ENCODE data around the gene CLIP1. TPM values are rescaled to one million over a fixed set of nuclear protein-coding genes. Genes with fewer than 3 reads are reported as not detected.

Gene CLIP1
- total and polyA plus RNA-seq, 2 of the 8 experiments (the other 6 are each of a cell fraction or from before 2014, with no cell fraction given) = 19.0 to 27.6 TPM

- Histone ChIP-seq H3K36me3 (ENCODE audit: control insufficient read depth in 2 of 4, insufficient read depth in 4 of 4, low read length in 3 of 4) (peaks cover 0 to 2% (median 0%) of the 10 kb centered on the region in 4 experiments; a peak in 1 of 8 replicates), H2BK5ac (ENCODE audit: low read depth, low read length) (no peak overlapping the region), H4K5ac (ENCODE audit: insufficient read length, low read depth, low read length) (no peak overlapping the region), H3K79me2 (ENCODE audit: control insufficient read depth in 1 of 2, insufficient read depth in 2 of 2, low read length in 2 of 2) (no peaks in the 10 kb centered on the region), H2AK5ac (ENCODE audit: low read depth, low read length) (no peak overlapping the region), H2BK20ac (ENCODE audit: low read length) (no peak overlapping the region), H4K8ac (ENCODE audit: extremely low read depth, insufficient read depth, low read length) (no peak overlapping the region), H2AFZ (ENCODE audit: low read length) (no peak overlapping the region), H3K23ac (ENCODE audit: insufficient read length) (no peak overlapping the region), H3K79me1 (ENCODE audit: low read depth, low read length) (no peaks in the 10 kb centered on the region; the same call in 1 of the 2 replicates), H3K4me2 (ENCODE audit: insufficient read depth in 1 of 2, low read depth in 2 of 2, low read length in 2 of 2) (no peak overlapping the region), H2BK15ac (ENCODE audit: low read length) (no peak overlapping the region), H3K14ac (ENCODE audit: insufficient read length) (no peak overlapping the region), H3K27me3 (replicated peaks in 1 of 4; ENCODE audit: control insufficient read depth in 3 of 4, extremely low read depth in 1 of 4, insufficient read depth in 3 of 4, low read length in 3 of 4) (no peaks in the 10 kb centered on the region), H3K9ac (replicated peaks in 1 of 4; ENCODE audit: extremely low read depth in 1 of 4, low read depth in 3 of 4, low read length in 3 of 4) (no peak overlapping the region), H3K4me3 (ENCODE audit: extremely low read depth in 1 of 4, insufficient read depth in 2 of 4, low read depth in 3 of 4, low read length in 4 of 4) (no peak overlapping the region), H3K18ac (ENCODE audit: extremely low read depth, low read length) (no peak overlapping the region), H3K23me2 (ENCODE audit: low read depth, low read length) (0 out of 2 replicates have a peak, but pooled peaks cover 2% of the 10 kb centered on the region), H2BK120ac (replicated peaks; ENCODE audit: low read depth, low read length) (no peak overlapping the region), H2BK12ac (ENCODE audit: low read depth, low read length) (no peak overlapping the region), H4K91ac (replicated peaks; ENCODE audit: insufficient read length, low read length) (no peak overlapping the region), H4K20me1 (replicated peaks in 1 of 2; ENCODE audit: control insufficient read depth in 1 of 2, insufficient read depth in 2 of 2, low read length in 2 of 2) (no peaks in the 10 kb centered on the region), H3K56ac (replicated peaks; ENCODE audit: insufficient read length, low read depth, low read length) (no peak overlapping the region), H3K9me3 (ENCODE audit: insufficient read depth in 2 of 2, low read depth in 1 of 2, low read length in 1 of 2) (no peaks in the 10 kb centered on the region), H3K4ac (replicated peaks; ENCODE audit: insufficient read length, low read depth, low read length) (no peak overlapping the region), H3K27ac (ENCODE audit: low read depth, low read length) (no peak overlapping the region), H3K4me1 (replicated peaks in 1 of 4; ENCODE audit: control insufficient read depth in 3 of 4, insufficient read depth in 4 of 4, low read length in 3 of 4) (peaks cover 0 to 5% (median under 1%) of the 10 kb centered on the region in 4 experiments; a peak in 3 of 7 replicates)
- POLR2A ChIA-PET (ENCODE audit: partially characterized antibody) = no interaction called here
- WGBS, 2 experiments (ENCODE audit: extremely low coverage in 1 of 2, insufficient coverage in 1 of 2, insufficient read length in 1 of 2, insufficient replicate concordance in 2 of 2, low coverage in 1 of 2, low lambda C conversion rate in 2 of 2, missing lambda C conversion rate in 1 of 2) = 100% methylated on average over 1 of the region's 1 CpG; no CpG with 5 or more reads in 1 of the 2 experiments
- CTCF ChIA-PET (ENCODE audit: partially characterized antibody) = interaction anchor here (0.7 kb wide), 1 partner anchor 1284 kb away, joined by 5 read pairs; no protein-coding TSS in a partner anchor
- no peak for DNase-seq (ENCODE audit: low read depth in 1 of 2, low spot score in 2 of 2)
- no peak for FAIRE-seq
Measured at GRCh38 chr12:122381021-122381420, 41.4 kb downstream of the CLIP1 start.

All from H1 (cell line).